ENCODE data around the gene LOXL3. TPM values are rescaled to one million over a fixed set of nuclear protein-coding genes. Genes with fewer than 3 reads are reported as not detected.

The LOXL3 gene
- total and polyA plus RNA-seq, 2 donors (not counting 1 experiment from before 2014, with no cell fraction given), result 0.97 to 1.2 TPM

DNA sequence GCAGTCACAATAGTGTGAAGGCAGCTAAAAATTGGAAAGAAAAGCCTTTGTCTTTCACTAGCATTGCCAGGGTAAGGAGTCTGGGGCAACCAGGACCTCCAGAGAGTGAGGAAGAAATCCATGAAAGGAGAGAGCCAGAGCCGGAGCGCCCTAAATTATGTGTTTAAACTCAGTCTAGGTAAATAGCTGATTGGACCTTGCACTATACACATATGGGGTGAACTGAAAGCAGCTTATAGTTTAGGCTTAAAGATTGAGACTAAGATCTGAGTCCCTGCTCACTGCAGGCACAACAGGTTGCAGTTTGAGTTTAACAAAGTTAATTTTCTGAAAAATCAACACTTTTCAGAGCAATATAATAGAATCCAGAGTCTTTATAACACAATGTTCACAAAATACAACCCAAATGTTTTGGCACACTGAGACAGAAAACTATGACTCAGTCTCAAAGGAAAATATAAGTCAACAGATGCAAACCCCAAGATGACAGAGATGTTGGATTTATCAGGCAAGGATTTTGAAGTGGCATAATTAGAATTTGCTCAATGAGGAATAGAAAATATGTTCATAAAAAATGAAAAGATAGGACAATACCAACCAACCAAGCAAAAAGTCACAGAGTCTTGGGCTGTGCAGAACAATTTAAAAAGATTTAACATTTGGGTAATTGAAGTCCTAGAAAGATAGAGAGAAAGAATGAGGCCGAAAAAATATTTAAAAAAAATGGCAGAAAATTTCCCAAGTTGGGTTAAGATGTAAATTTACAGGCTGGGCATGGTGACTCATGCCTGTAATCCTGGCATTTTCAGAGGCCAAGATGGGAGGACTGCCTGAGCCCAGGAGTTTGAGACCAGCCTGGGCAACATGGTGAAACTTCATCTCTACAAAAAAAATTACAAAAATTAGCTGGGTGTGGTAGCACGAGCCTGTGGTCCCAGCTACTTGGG lies 40.4 kb upstream of the LOXL3 start:
- TF ChIP-seq, protein P1, sequence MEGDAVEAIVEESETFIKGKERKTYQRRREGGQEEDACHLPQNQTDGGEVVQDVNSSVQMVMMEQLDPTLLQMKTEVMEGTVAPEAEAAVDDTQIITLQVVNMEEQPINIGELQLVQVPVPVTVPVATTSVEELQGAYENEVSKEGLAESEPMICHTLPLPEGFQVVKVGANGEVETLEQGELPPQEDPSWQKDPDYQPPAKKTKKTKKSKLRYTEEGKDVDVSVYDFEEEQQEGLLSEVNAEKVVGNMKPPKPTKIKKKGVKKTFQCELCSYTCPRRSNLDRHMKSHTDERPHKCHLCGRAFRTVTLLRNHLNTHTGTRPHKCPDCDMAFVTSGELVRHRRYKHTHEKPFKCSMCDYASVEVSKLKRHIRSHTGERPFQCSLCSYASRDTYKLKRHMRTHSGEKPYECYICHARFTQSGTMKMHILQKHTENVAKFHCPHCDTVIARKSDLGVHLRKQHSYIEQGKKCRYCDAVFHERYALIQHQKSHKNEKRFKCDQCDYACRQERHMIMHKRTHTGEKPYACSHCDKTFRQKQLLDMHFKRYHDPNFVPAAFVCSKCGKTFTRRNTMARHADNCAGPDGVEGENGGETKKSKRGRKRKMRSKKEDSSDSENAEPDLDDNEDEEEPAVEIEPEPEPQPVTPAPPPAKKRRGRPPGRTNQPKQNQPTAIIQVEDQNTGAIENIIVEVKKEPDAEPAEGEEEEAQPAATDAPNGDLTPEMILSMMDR (IDR thresholded peaks at IDR 0.05), result no peak
- TF ChIP-seq EZH2 (IDR thresholded peaks at IDR 0.05; ENCODE audit: borderline replicate concordance, insufficient read depth, low read depth, low read length, poor library complexity, severe bottlenecking), result no peak
- H3K9me3 ChIP-seq (ENCODE audit: control extremely low read depth in 1 of 3, control insufficient read depth in 2 of 3, insufficient read depth in 1 of 3, low read length in 2 of 3), result no peaks in the 10 kb centered on the region

More for the DNA sequence above, 40.4 kb upstream of the LOXL3 start:
- Histone ChIP-seq H4K20me1 (ENCODE audit: control insufficient read depth, insufficient read depth, low read length, poor library complexity, severe bottlenecking) (no peaks in the 10 kb centered on the region), H3K36me3 (replicated peaks in 1 of 2; ENCODE audit: control extremely low read depth in 1 of 2, control insufficient read depth in 1 of 2, extremely low read depth in 1 of 2, insufficient read depth in 2 of 2, low read length in 1 of 2) (no peaks in the 10 kb centered on the region), H3K4me3 (ENCODE audit: control extremely low read depth in 1 of 5, extremely low read depth in 1 of 5, insufficient read depth in 1 of 5, low read depth in 2 of 5, low read length in 4 of 5) (no peak overlapping the region), H3K79me2 (ENCODE audit: control insufficient read depth, insufficient read depth, low read length) (no peaks in the 10 kb centered on the region), H2AFZ (ENCODE audit: insufficient read depth, low read depth, low read length, poor library complexity, severe bottlenecking) (no peak overlapping the region), H3K9ac (ENCODE audit: low read length) (no peak overlapping the region), H3K4me2 (replicated peaks; ENCODE audit: low read depth, low read length, poor library complexity, severe bottlenecking) (no peak overlapping the region), H3K27ac (ENCODE audit: low read length in 2 of 2) (no peak overlapping the region), H3K4me1 (ENCODE audit: control insufficient read depth in 2 of 2, insufficient read depth in 2 of 2, low read length in 2 of 2) (no peaks in the 10 kb centered on the region), H3K27me3 (replicated peaks in 1 of 4; ENCODE audit: control extremely low read depth in 1 of 4, control insufficient read depth in 3 of 4, insufficient read depth in 4 of 4, low read length in 3 of 4) (peaks cover 0 to 16% (median 11%) of the 10 kb centered on the region in 4 experiments)
- DNase-seq (no peak), ATAC-seq (ENCODE audit: low read depth) (no peak)
- whole genome bisulfite sequencing (ENCODE audit: insufficient coverage), result 83% methylated on average over 2 of the region's 4 CpGs
- H3K4me3 Mint-ChIP-seq, result no peak overlapping the region
- no peaks in the 10 kb centered on the region for H3K9me3 Mint-ChIP-seq (ENCODE audit: insufficient read depth)
- ChIA-PET CTCF (interaction anchor here (1.1 kb wide), 1 partner anchor 88 kb away, joined by 3 read pairs; no protein-coding TSS in a partner anchor), POLR2A (no interaction called here)
- intact Hi-C loops (cut with micrococcal nuclease), result loop anchor here (2.0 kb wide), 1 partner anchor 19 kb away; no protein-coding TSS in a partner anchor
- no peaks in the 10 kb centered on the region for H3K4me1 Mint-ChIP-seq
- peaks cover 31% of the 10 kb centered on the region for H3K27me3 Mint-ChIP-seq
- no peak overlapping the region for H3K27ac Mint-ChIP-seq
